NCI-H524 (cell line): ENCODE measurements around the gene USP53.
"Not testable (repeated sequence)": the region's sequence is repeated elsewhere in the genome, so short reads cannot be mapped to it uniquely, and the experiment has no call there.

ENCODE experiments used
- DNase-seq, 2 experiments: peaks; one replicate each; lab custom pipeline; 2025; lab: John Stamatoyannopoulos, UW

Gene USP53

DNA sequence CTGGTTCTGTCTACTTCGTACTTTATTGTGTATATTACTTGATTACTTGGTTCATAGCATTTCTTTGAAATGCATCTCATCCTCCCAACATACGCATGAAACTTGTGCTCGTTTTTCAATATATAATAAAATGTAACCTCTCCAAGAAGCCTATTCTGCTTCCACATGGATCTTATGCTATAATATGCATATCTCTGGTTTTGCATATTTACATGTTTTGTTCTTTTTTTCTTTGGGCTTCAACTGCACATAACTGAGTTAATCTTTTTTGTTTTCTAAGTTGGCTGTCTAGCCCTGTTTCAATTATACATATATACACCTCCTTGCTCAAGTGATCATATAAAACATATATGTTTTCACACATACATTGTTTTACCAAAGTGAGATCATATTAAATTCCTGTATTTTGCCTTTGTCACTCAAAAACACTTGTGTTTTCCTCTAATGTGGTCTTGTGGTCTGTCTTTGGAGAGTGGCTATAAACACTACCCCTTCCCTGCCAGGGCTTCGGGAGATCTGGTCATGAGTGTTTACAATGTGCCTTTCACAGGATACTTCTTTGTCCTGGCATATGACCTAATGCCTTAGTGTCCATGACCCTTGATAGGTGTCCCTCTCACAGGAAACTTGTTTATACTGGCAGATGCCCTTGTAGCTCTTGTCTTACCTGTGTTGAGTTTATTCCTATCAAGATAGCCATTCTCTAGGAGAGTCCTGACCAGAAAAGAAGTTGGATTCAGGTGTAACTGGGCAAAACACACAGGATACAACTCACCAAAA is 17.6 kb downstream of the USP53 start:
- DNase-seq: no peak

DNA sequence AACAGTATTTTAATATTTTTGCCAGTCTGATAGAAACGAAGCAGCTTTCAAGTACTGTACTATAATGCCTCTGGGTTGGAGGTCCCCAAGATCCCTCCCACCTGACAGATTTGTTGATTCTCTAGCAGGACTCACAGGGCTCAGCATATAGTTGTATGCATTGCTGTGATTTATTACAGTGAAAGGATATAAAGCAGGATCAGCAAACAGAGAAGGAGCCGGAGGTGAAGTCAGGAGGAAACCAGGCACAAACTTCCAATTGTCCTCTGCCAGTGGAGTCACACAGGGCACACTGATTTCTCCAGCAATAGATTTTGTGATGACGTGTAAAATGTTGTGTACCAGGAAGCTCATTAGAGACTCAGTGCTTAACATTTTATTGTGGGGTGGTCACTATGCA is 19.0 kb downstream of the USP53 start:
- no peak for DNase-seq

DNA sequence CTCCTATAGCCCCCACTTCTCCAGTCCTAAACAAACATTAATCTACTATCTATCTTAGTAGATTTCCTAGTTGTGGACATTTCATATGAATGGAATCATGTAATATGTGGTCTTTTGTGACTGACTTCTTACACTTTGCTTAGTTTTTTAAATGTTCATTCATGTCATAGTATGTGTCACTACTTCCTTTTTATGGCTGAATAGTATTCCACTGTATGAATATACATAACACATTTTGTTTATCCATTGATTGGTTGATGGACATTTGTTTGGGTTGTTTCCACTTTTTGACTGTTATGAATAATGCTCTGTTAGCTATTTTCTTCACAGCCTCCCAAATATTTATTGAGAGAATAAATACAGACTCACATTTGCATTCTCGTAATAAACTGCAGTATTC is 19.8 kb downstream of the USP53 start:
- DNase-seq: no peak

DNA sequence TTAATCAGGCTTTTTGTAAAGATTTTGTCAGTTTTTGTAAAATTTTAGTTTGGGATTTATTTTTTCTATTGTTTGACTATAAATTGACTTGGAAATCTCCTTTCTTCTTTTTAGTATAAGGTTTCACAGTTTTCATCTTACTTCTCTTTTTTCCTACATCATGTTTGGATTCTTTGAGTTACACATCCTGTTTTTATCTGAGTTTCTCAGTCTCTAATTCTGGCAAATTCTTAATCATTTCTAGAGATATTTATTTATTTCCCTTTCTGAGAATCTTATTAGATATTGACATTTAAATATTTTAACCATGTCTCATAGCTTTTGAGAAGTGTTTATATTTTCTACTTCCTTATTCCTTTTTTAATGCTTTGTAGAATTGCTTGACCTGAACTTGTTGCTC is 20.7 kb downstream of the USP53 start:
- DNase-seq: no peak

DNA sequence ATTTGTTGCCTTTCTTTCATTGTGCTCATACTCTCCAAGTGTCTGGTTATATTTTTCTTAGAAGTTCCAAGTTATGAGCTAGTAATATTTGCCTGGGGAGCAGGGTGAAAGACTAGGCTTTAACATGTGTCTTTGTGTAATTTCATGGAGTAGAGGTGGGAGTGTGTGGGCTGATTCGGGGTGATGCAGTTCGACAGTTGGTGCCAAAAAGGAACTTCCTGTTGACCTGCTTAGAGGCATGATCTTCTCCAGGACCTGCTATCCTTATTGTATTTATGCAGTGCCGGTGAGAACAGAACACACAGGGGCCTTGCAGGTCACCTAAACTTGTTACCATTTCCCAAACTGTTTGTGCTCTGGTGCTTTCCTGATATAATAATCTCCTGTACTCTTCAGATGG is 21.2 kb downstream of the USP53 start:
- no peak for DNase-seq

DNA sequence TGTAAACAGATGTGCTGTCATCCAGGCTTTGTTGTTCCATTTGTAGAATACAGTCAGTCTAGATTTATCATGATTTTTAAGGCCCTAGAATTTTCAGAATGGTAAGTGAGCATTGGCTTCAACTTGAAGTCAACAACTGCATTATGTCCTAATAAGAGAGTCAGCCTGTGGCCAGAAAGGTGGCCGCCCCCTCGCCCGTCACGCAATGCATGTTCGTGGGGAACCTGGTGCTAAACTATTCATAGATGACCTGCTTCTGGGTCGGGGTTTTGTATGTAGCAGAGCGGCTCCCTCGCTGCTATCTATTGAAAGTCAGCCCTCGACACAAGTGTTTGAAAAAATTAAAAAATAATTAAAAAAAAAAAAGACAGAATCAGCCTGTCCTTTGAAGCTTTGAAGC is 24.7 kb downstream of the USP53 start:
- DNase-seq: no peak

DNA sequence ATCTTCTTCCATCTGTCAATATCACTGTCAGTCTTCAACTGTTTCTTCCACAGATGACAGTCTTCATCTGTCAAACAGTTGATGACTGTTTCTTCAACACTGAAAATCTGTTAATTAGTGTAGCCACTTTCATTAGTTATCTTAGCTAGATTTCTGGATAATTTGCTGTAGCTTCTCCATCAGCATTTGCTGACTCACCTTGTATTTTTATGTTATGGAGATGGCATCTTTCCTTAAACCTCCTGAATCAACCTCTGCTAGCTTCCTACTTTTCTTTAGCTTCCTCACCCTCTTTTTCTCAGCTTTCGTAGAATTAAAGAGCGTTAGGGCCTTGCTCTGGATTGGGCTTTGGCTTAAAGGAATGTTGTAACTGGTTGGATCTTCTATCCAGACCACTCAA is 25.1 kb downstream of the USP53 start:
- DNase-seq: no peak

DNA sequence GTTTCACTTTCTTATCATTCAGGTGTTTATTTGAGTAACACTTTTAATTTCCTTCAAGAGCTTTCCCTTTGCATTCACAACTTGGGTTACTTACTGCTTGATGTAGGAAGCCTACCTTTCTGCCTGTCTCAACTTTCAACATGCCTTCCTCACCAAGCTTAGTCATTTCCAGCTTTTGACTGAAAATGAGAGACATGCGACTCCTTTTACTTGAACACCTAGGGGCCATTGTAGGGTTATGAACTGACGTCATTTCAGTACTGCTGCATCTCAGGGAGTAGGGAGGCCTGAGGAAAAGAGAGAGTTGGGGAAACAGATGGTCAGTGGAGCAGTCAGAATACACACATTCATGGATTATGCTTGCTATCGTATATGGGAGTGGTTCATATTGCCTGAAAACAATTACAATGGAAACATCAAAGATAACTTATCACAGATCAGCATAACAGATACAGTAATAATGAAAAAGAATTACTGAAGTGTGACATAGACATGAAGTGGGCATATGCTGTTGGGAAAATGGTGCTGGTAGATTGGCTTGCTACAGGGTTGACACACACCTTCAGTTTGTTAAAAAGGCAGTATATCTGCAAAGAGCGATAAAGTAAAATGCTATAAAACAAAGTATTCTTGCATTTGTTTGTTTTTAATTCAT is 25.7 kb downstream of the USP53 start:
- DNase-seq: no peak

DNA sequence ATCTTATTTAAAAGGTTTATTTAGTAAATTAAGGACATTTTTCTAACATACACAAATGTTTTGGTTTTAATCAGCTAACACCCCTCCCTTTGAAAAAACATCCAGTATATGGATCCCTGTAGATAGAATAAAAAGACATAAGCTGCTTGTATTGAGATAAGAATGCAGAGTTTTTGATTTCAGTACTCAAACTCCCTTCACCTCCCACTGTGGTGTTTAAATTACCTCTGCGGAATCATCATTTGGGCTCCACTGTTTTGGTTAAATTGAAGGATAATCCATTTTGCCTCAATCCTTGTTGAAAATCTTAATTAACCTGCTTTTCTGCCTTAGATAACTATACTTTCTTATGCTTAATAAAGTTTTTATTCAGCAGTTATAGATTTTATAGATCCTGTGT is 27.6 kb downstream of the USP53 start:
- no peak for DNase-seq

DNA sequence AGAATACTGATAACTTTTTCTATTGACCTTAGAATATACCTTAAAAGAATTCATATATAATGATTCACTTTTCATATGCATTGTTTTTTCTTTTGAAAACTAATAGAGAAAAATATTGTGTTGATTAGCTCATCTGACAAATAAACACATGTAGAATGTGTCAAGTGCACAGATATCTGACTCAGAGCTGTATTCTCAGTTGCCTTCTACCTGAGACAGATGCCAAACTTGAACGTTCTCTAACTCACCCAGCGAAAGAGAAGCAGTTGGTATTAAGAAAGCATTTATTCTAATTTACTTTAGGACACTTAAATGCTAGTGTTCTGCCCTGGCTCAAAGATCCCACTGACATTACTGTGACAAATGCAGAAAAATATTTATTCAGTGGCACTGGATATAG is 28.1 kb downstream of the USP53 start:
- DNase-seq: no peak

DNA sequence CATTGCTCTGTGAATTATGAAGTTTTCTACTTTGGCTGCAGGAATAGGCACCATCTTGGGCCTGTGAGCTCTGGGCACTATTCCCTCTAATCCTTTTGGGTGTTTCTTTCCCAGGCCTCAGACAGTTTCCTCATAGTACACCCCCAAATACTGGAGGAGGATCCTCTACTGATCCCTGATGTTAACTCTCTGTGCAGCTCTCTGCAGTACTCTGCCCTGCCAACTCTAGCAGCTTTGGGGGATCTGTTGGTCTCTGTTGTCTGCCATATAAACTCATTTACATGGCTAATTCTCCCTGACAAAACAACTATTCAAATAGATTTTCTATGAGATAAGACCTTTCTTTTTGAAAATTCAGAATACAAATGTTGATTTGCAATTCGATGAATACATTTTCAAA is 29.9 kb downstream of the USP53 start:
- no peak for DNase-seq

DNA sequence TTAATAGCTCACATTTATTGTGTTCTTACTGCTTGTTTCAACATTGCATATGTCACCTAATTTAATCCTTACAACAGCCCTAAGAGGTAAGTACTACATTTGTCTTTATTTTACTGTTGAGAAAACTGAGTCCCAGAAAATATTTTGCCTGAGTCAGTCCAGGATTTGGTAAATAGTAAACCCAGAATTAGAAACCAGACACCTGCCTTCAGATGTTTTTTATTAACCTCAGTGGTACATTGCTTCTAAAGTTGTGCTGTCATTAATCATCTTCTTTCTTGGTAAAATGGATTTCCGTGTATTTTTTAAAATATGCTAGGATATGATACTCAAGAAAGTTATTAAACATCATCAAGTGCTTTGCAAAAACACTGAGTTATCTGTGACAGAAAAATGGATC is 31.4 kb downstream of the USP53 start:
- no peak for DNase-seq

DNA sequence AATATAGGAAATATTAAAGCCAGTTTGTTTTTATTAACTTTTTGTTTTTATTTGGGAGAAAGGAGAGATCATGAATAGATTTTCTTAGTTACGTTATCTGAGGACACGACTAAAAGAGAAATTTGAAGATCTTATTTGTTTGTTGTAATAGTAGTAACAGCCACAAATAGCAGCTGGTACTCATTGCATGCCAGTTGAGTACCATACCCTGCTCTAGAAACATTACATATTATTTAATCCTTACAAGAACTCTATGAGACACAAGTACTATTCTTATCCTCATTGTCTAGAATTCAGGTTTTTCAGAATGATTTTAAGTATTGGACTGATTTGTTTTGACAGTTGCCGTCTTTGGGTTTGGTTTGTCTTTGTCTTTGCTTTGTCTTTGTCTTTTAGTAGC is 31.8 kb downstream of the USP53 start:
- DNase-seq: no peak

DNA sequence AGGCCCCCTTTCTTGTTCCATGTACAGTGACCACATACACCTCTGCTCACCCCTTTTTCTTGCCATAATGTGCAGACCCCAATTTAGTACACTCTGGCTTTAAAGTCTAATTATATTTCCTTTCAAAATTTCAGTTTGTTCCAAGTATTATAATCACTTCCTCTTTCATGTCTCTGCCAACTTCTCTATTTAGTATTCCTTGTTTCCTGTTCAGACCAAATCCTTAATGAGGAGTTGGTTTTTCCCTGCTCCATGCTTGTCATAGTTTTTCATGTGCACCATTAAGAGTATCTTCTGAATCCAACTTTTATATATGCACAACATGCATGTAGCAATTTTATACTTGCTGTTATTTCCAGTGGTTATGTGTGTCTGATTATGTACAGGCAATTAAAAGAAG is 32.3 kb downstream of the USP53 start:
- no peak for DNase-seq

DNA sequence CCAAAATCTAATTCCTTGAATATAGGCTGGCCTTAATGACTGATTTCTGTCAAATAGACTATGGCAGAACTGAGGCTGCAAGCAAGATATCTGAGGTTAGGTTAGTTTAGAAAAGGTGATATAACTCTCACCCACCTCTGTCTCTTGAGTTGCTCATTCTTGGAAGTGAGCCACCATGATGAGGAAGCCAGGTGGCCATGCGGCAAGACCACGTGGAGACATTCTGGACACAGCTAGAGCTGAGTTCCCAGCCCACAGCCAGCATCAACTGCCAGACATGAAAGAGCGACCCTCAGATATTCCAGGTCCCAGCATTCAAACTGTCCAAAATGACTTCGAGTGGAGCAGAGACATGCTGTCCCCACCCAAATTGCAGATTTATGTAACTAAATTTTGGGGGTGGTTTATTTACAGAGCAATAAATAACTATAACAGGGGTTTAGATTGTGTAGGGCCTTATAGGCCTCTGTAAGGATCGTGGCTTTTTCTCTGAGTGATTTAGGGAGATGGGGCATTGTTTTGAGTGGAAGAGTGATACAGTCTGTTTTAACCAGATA is 33.7 kb downstream of the USP53 start:
- no peak for DNase-seq

DNA sequence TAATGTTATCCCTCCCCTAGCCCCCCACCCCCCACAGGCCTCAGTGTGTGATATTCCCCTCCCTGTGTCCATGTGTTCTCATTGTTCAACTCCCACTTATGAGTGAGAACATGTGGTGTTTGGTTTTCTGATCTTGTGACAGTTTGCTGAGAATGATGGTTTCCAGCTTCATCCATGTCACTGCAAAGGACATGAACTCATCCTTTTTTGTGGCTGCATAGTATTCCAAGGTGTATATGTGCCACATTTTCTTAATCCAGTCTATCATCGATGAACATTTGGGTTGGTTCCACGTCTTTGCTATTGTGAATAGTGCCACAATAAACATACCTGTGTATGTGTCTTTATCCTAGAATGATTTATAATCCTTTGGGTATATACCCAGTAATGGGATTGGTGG is 38.5 kb downstream of the USP53 start:
- not testable (repeated sequence) for DNase-seq

DNA sequence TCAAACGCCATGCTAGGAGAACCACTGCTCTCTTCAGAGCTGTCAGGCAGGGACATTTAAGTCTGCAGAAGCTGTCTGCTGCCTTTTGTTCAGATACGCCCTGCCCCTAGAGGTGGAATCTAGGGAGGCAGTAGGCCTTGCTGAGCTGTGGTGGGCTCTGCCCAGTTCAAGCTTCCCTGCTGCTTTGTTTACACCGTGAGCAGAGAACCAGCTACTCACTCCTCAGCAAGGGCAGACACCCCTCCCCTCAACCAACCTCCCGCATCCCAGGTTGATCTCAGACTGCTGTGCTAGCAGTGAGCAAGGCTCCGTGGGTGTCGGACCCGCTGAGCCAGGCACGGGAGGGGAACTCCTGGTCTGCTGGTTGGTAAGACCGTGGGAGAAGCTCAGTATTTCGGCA is 42.7 kb downstream of the USP53 start:
- not testable (repeated sequence) for DNase-seq

DNA sequence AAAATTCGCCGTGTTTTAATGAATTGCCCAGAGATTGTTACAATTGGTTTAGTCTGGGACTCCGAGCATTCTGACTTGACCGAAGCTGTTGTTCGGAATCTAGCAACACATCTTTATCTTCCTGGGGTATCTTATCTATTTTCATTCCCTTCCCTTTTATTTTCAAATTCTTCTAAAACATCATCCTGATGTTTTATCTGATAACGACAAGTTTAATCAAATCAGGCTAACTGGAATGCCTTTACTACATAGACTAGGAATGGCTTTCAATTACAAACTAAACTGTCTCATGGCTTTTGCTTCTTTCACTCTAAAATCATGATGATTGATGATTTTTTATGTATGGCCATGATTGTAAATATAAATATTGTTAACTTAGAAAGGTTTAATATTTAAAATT is 48.0 kb downstream of the USP53 start:
- no peak for DNase-seq

DNA sequence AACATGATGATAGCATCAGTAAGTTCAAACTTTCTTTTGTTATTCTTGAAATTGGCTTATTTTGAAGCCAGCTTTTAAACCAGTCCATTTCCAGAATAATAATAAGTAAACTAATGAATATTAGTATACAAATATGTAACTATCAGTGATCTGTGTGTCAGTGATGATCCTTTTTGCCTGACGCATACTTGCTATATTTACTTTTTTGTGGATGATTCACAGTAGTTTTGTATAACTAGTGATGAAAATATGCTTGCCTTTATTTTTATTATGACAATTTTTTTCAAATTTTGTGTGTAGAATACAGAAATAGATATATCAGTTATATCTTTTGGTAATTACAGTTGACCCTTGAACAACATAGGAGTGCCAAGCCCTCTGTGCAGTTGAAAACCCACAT is 49.5 kb downstream of the USP53 start:
- no peak for DNase-seq

DNA sequence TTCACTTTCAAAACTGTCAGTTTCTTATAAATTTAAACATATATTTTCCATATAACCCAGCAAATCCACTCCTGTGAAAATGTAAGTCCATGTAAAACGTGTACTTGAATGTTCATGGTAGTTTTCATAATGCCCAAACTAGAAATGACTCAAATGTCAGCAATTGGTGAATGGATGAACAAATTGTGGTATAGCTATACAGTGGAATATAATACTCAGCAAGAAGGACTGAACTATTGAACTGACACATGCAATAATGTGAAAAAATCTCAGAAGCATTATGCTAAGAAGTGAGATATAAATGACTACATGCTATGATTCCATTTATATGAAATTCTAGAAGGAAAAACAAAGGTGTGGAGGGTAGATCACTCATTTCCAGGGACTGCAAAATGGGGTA is 52.2 kb downstream of the USP53 start:
- DNase-seq: no peak

DNA sequence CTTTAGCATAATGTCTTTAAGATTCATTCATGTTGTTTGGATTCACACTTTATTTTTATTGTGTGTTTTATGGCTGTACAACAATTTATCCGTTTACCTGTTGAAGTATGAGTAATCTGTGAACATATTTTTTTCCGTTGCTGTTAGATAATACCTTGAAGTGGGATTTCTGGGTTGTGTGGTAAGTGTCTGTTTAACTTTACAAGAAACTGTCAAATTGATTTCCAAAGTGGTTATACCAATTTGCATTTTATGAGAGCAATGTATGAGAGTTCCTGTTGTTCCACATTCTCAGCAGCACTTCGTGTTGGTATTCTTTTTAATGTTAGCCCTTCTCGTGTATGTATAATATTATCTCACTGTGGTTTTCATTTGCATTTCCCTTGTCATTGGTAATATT is 53.6 kb downstream of the USP53 start:
- DNase-seq: no peak

DNA sequence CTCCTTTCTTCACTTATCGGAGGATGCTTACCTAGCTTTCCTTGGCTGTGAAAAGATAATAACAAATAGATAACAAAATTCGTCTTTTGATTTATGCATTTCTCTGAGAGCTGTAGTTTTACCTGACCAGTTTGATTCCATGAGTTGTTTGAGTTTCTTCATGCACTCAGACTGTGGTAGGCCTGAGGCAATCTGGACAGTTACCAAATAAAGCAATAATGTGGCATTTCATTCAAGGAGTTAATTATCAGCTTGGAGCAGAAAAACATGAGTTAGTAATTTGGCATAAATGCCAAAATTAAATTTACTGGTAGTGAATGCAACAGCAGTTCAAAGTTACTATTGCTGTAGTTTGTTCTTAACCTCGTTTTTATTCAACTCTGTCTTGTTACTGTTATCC is 56.0 kb downstream of the USP53 start:
- no peak for DNase-seq

DNA sequence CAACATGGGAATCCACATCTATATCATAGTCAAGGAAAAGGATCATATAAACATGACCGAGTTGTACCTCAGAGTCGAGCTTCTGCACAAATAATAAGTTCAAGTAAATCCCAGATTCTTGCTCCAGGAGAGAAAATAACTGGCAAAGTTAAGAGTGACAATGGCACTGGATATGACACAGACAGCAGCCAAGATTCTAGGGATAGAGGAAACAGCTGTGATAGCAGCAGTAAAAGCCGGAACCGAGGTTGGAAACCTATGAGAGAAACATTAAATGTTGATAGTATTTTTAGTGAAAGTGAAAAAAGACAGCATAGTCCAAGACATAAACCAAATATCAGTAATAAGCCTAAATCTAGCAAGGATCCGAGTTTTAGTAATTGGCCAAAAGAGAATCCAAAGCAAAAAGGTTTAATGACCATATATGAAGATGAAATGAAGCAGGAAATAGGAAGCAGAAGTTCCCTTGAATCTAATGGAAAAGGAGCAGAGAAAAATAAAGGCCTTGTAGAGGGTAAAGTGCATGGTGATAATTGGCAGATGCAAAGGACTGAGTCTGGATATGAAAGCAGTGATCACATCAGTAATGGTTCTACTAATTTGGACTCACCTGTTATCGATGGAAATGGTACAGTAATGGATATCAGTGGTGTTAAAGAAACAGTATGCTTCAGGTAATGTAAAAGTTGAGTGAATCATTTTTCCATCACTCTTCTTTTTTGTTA is 59.0 kb downstream of the USP53 start:
- DNase-seq: no peak
